Left lung (tissue), 10 donors: ENCODE measurements around the gene DMD. TPM values are rescaled to one million over a fixed set of nuclear protein-coding genes. Genes with fewer than 3 reads are reported as not detected.

Experiments
- ATAC-seq: fragments of 200-7000 bp; cut with Tn5 transposase; one replicate; pipeline ENCODE4 v1.9.1; 2020; ENCODE audit warnings: moderate library complexity
- DNase-seq, 4 donors: peaks; one replicate each; pipeline ENCODE4 v3.0.0-alpha.2; 2013 to 2020
- H3K27ac ChIP-seq, 2 donors: fragments of 200-600 bp; sonication (generic) in 1 of 2; one replicate each; pipeline versions ENCODE4 v1.5.0 to v1.8.0; 2020 to 2021
- H3K27me3 ChIP-seq, 2 donors: fragments of 200-600 bp; sonication (generic) in 1 of 2; one replicate each; pipeline versions ENCODE4 v1.5.0 to v1.8.0; 2020 to 2021
- H3K36me3 ChIP-seq, 2 donors: fragments of 200-600 bp; sonication (generic) in 1 of 2; one replicate each; pipeline versions ENCODE4 v1.5.0 to v1.8.0; 2020 to 2021
- H3K4me1 ChIP-seq, 2 donors: fragments of 200-600 bp; one replicate each; pipeline ENCODE4 v1.8.0; 2021
- H3K4me3 ChIP-seq, 2 donors: fragments of 200-600 bp; sonication (generic) in 1 of 2; one replicate each; pipeline versions ENCODE4 v1.5.0 to v1.8.0; 2020 to 2021; ENCODE audit warnings: mild to moderate bottlenecking in 1 of 2
- H3K9me3 ChIP-seq, 2 donors: fragments of 200-600 bp; sonication (generic) in 1 of 2; one replicate each; pipeline versions ENCODE4 v1.5.0 to v1.8.0; 2020 to 2021
- CTCF ChIP-seq, 2 donors: fragments of 200-600 bp; sonication (generic) in 1 of 2; IDR thresholded peaks; one replicate each; pipeline versions ENCODE4 v1.5.0 to v1.8.0; 2021; ENCODE audit warnings: antibody characterized with exemption in 2 of 2
- intact Hi-C, 2 donors: fragments of 100-400 bp; cut with DNase I; formaldehyde crosslinking; loops; one replicate each; pipeline versions ENCODE4 v1.11.2 to v1.14.2; 2022
- polyA plus RNA-seq, 6 donors: library from polyadenylated mRNA; unstranded; fragments of 120-200 nt; gene quantifications; one replicate each; pipeline ENCODE4 v1.2.1, GENCODE V29; 2013; ENCODE audit not compliant: insufficient read length in 6 of 6
- total RNA-seq, 2 donors: library from RNA; stranded (reverse); fragmentation: NEBNext Ultra II Directional; extraction: Animal tissue kit (Norgen Biotek cat#: 25700); gene quantifications; one replicate each; pipeline ENCODE4 v1.2.1, GENCODE V29; 2021
- donor health status: DM: no; HTN: yes; CAD: no.
- donor health status: DM: no; HTN: no; CAD: no.

Gene DMD
- total and polyA plus RNA-seq, 8 donors = 16.6 to 68.8 (median 54.0) TPM

GRCh38 chrX:31604629-31605221 lies 1606.6 kb downstream of the DMD start:
- ATAC-seq = no peak
- Histone ChIP-seq H3K36me3 (no peaks in the 10 kb centered on the region), H3K27me3 (no peaks in the 10 kb centered on the region), H3K27ac (no peak overlapping the region), H3K4me1 (no peaks in the 10 kb centered on the region), H3K4me3 (no peak overlapping the region), H3K9me3 (no peaks in the 10 kb centered on the region)
- intact Hi-C loops = no loop called here
- DNase-seq = no peak
- no peak for TF ChIP-seq CTCF (IDR thresholded peaks at IDR 0.05)

GRCh38 chrX:31603411-31604120 lies 1607.8 kb downstream of the DMD start:
- intact Hi-C loops = no loop called here
- TF ChIP-seq CTCF (IDR thresholded peaks at IDR 0.05) = no peak
- Histone ChIP-seq H3K9me3 (no peaks in the 10 kb centered on the region), H3K36me3 (no peaks in the 10 kb centered on the region), H3K27me3 (no peaks in the 10 kb centered on the region), H3K27ac (no peak overlapping the region), H3K4me1 (no peaks in the 10 kb centered on the region), H3K4me3 (no peak overlapping the region)
- DNase-seq (no peak), ATAC-seq (no peak)

GRCh38 chrX:31600823-31601222 lies 1610.5 kb downstream of the DMD start:
- intact Hi-C loops = no loop called here
- H3K27me3 ChIP-seq = no peaks in the 10 kb centered on the region
- no peak overlapping the region for H3K4me3 ChIP-seq
- no peak overlapping the region for H3K27ac ChIP-seq
- TF ChIP-seq CTCF (IDR thresholded peaks at IDR 0.05) = no peak
- H3K4me1 ChIP-seq = no peaks in the 10 kb centered on the region
- no peaks in the 10 kb centered on the region for H3K9me3 ChIP-seq
- ATAC-seq (no peak), DNase-seq (no peak)
- no peaks in the 10 kb centered on the region for H3K36me3 ChIP-seq

- Histone ChIP-seq H3K4me3 (no peak overlapping the region), H3K27me3 (no peaks in the 10 kb centered on the region), H3K4me1 (no peaks in the 10 kb centered on the region), H3K9me3 (no peaks in the 10 kb centered on the region), H3K36me3 (no peaks in the 10 kb centered on the region), H3K27ac (no peak overlapping the region)
- DNase-seq (no peak), ATAC-seq (no peak)
- intact Hi-C loops = no loop called here
- TF ChIP-seq CTCF (IDR thresholded peaks at IDR 0.05) = no peak
Observed at GRCh38 chrX:31593353-31593752, 1618.0 kb downstream of the DMD start.

- H3K4me1 ChIP-seq = no peaks in the 10 kb centered on the region
- no peak overlapping the region for H3K27ac ChIP-seq
- no peak for DNase-seq
- H3K27me3 ChIP-seq = no peaks in the 10 kb centered on the region
- intact Hi-C loops = no loop called here
- TF ChIP-seq CTCF (IDR thresholded peaks at IDR 0.05) = no peak
- ATAC-seq = no peak
- H3K36me3 ChIP-seq = no peaks in the 10 kb centered on the region
- H3K9me3 ChIP-seq = no peaks in the 10 kb centered on the region
- H3K4me3 ChIP-seq = no peak overlapping the region
Observed at GRCh38 chrX:31591355-31591754, 1620.0 kb downstream of the DMD start.
